Adrenal gland (tissue), 5 donors: ENCODE measurements around the gene STK35.

ENCODE experiments used
- POLR2A ChIP-seq, 2 donors: fragments of 450-650 bp; IDR thresholded peaks; one replicate each; pipeline ENCODE4 v1.6.1; 2017; ENCODE audit warnings: antibody characterized with exemption in 2 of 2, mild to moderate bottlenecking in 2 of 2, moderate library complexity in 1 of 2
- TF ChIP-seq, protein P1 (sequence below), 6 experiments: fragments of 450-650 bp in 4 of 6; fragments of 200-600 bp in 2 of 6; sonication (generic) in 1 of 6; IDR thresholded peaks; 1 replicate in 5 of 6; 2 replicates in 1 of 6; pipeline versions ENCODE4 v1.5.1 to v1.8.0; 2016 to 2021; ENCODE audit warnings: antibody characterized with exemption in 6 of 6, mild to moderate bottlenecking in 2 of 6, moderate library complexity in 1 of 6
- donor health status: DM: no; HTN: no; CAD: no.

DNA sequence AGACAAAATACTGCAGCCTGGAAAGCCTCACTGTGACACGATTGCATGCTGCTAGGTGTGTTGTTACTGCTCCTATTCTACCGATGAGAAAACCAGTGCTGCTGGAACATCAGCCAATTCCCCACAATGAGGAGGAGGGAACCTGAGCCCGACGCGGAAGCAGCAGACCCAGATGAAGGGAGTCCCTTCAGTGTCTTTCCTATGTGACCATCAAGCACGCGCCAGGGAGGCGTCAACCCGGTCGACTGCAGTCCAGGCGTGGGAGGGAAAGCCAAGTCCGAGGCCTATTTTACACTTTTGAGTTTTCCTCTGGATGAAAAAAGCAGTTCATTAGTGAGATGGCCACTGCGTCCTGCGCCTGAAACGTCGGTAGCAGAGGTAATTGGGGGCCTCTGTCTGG lies 63.3 kb downstream of the STK35 start:
- TF ChIP-seq, protein P1, sequence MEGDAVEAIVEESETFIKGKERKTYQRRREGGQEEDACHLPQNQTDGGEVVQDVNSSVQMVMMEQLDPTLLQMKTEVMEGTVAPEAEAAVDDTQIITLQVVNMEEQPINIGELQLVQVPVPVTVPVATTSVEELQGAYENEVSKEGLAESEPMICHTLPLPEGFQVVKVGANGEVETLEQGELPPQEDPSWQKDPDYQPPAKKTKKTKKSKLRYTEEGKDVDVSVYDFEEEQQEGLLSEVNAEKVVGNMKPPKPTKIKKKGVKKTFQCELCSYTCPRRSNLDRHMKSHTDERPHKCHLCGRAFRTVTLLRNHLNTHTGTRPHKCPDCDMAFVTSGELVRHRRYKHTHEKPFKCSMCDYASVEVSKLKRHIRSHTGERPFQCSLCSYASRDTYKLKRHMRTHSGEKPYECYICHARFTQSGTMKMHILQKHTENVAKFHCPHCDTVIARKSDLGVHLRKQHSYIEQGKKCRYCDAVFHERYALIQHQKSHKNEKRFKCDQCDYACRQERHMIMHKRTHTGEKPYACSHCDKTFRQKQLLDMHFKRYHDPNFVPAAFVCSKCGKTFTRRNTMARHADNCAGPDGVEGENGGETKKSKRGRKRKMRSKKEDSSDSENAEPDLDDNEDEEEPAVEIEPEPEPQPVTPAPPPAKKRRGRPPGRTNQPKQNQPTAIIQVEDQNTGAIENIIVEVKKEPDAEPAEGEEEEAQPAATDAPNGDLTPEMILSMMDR (IDR thresholded peaks at IDR 0.05), result no peak
- no peak for TF ChIP-seq POLR2A (IDR thresholded peaks at IDR 0.05)
